ENCODE results near the gene GP5. TPM values are rescaled to one million over a fixed set of nuclear protein-coding genes. Genes with fewer than 3 reads are reported as not detected.

Gene GP5
- 0.04 TPM for total RNA-seq (2013)
- polyA plus RNA-seq = under 1 TPM in 1 of 3 donors, not detected in 2; 0.12 TPM
- polyA minus RNA-seq = 0.14 TPM in 1 of 2 replicates, not detected in the other
- total RNA-seq = 0.35 to 3.9 (median 1.1) reads per million in 11 experiments

GRCh38 chr3:194399166-194399565, at the start of gene GP5:
TSS of gene GP5 (minus strand) at chr3:194399266. CDS start at chr3:194398282, 984 bp downstream.
- peaks cover 3 to 11% of the 10 kb centered on the region in 2 donors for H3K36me3 ChIP-seq (replicated peaks in 1 of 2; ENCODE audit: control insufficient read depth in 1 of 2, insufficient read depth in 2 of 2, low read length in 2 of 2)
- Mint-ChIP-seq H3K4me3 (peak within 1 kb of the TSS; percentile 49 to 87), H3K9me3 (peaks cover 0 to 11% (median 4%) of the 10 kb centered on the region in 7 donors), H3K4me1 (peaks cover 27% of the 10 kb centered on the region), H3K27ac (no peak within 1 kb of the TSS), H3K36me3 (peaks cover 5% of the 10 kb centered on the region in 2 donors), H3K27me3 (ENCODE audit: low read depth in 3 of 3) (peaks cover 56 to 60% (median 56%) of the 10 kb centered on the region in 3 donors)
- H3K9ac ChIP-seq (ENCODE audit: insufficient read depth, low read length, poor library complexity, severe bottlenecking) = peak within 1 kb of the TSS; percentile 8
- WGBS (ENCODE audit: insufficient coverage) = 0% methylated on average over 1 of the region's 2 CpGs
- H3K4me2 ChIP-seq (replicated peaks; ENCODE audit: extremely low read depth, low read length, poor library complexity, severe bottlenecking) = peak within 1 kb of the TSS; percentile 70
- H2AFZ ChIP-seq (ENCODE audit: insufficient read depth, low read depth, low read length, poor library complexity, severe bottlenecking) = no peak within 1 kb of the TSS
- intact Hi-C loops (cut with micrococcal nuclease) = loop anchor here in 1 of 2 donors (5.0 kb wide), 1 partner anchor 67 kb away; no protein-coding TSS in a partner anchor
- H3K9me3 ChIP-seq (replicated peaks in 1 of 2; ENCODE audit: control insufficient read depth in 1 of 2, insufficient read depth in 1 of 2, low read length in 2 of 2) = peaks cover 0 to 15% of the 10 kb centered on the region in 2 donors
- H3K79me2 ChIP-seq (ENCODE audit: insufficient read depth, low read length) = no peaks in the 10 kb centered on the region
- H3K4me3 ChIP-seq (replicated peaks in 1 of 3; ENCODE audit: low read depth in 2 of 3, low read length in 3 of 3) = peak within 1 kb of the TSS in 1 of 3 experiments; percentile 60
- no peaks in the 10 kb centered on the region for H4K20me1 ChIP-seq (ENCODE audit: insufficient read depth, low read length)
- peaks cover 30 to 57% of the 10 kb centered on the region in 2 donors for H3K27me3 ChIP-seq (ENCODE audit: control insufficient read depth in 2 of 2, insufficient read depth in 2 of 2, low read length in 2 of 2)
- no peak for DNase-seq
- H3K27ac ChIP-seq (ENCODE audit: low read depth in 1 of 2, low read length in 2 of 2) = no peak within 1 kb of the TSS
- peaks cover 21 to 25% of the 10 kb centered on the region in 2 donors for H3K4me1 ChIP-seq (ENCODE audit: control insufficient read depth in 1 of 2, insufficient read depth in 2 of 2, low read length in 2 of 2)
- no peak for TF ChIP-seq CTCF (IDR thresholded peaks at IDR 0.05)

GRCh38 chr3:194447657-194448056, 48.6 kb upstream of the GP5 start:
- Histone ChIP-seq H3K79me2 (ENCODE audit: insufficient read depth, low read length) (no peaks in the 10 kb centered on the region), H3K9ac (ENCODE audit: insufficient read depth, low read length, poor library complexity, severe bottlenecking) (no peak overlapping the region), H3K4me2 (replicated peaks; ENCODE audit: extremely low read depth, low read length, poor library complexity, severe bottlenecking) (no peak overlapping the region), H4K20me1 (ENCODE audit: insufficient read depth, low read length) (no peaks in the 10 kb centered on the region), H3K27me3 (ENCODE audit: control insufficient read depth in 2 of 2, insufficient read depth in 2 of 2, low read length in 2 of 2) (no peaks in the 10 kb centered on the region), H3K27ac (ENCODE audit: low read depth in 1 of 2, low read length in 2 of 2) (no peak overlapping the region), H3K9me3 (replicated peaks in 1 of 2; ENCODE audit: control insufficient read depth in 1 of 2, insufficient read depth in 1 of 2, low read length in 2 of 2) (no peaks in the 10 kb centered on the region), H2AFZ (ENCODE audit: insufficient read depth, low read depth, low read length, poor library complexity, severe bottlenecking) (no peak overlapping the region), H3K4me1 (ENCODE audit: control insufficient read depth in 1 of 2, insufficient read depth in 2 of 2, low read length in 2 of 2) (no peaks in the 10 kb centered on the region), H3K36me3 (replicated peaks in 1 of 2; ENCODE audit: control insufficient read depth in 1 of 2, insufficient read depth in 2 of 2, low read length in 2 of 2) (peaks cover 78 to 99% of the 10 kb centered on the region in 2 donors), H3K4me3 (replicated peaks in 1 of 3; ENCODE audit: low read depth in 2 of 3, low read length in 3 of 3) (no peak overlapping the region)
- WGBS (ENCODE audit: insufficient coverage) = no CpG with 5 or more reads among the region's 1 CpG
- no peak for TF ChIP-seq CTCF (IDR thresholded peaks at IDR 0.05)
- Mint-ChIP-seq H3K9me3 (no peaks in the 10 kb centered on the region), H3K27me3 (ENCODE audit: low read depth in 3 of 3) (no peaks in the 10 kb centered on the region), H3K36me3 (peaks cover 82 to 87% of the 10 kb centered on the region in 2 donors), H3K4me3 (no peak overlapping the region), H3K27ac (no peak overlapping the region), H3K4me1 (no peaks in the 10 kb centered on the region)
- DNase-seq = no peak
- intact Hi-C loops (cut with micrococcal nuclease) = no loop called here
